ENCODE measurements around the gene AURKA. TPM values are rescaled to one million over a fixed set of nuclear protein-coding genes. Genes with fewer than 3 reads are reported as not detected.
"Not testable (repeated sequence)": the region's sequence is repeated elsewhere in the genome, so short reads cannot be mapped to it uniquely, and the experiment has no call there.

Gene AURKA
- total RNA-seq, 1 donor from 2014 or later, result 6.5 TPM

GRCh38 chr20:56392881-56393482 lies 967 bp upstream of the AURKA start:
- DNase-seq (ENCODE audit: low spot score in 2 of 2) (no peak), FAIRE-seq (no peak)

GRCh38 chr20:56391596-56392131 lies 351 bp downstream of the AURKA start:
- FAIRE-seq (no peak), DNase-seq (ENCODE audit: low spot score in 2 of 2) (no peak)

GRCh38 chr20:56391037-56391436 lies 978 bp downstream of the AURKA start:
- no peak for DNase-seq (ENCODE audit: low spot score in 2 of 2)
- no peak for FAIRE-seq

- not testable (repeated sequence) for FAIRE-seq; DNase-seq (ENCODE audit: low spot score in 2 of 2)
These were observed 1.6 kb downstream of the AURKA start for GRCh38 chr20:56390396-56390795.

GRCh38 chr20:56389807-56390206 lies 2.2 kb downstream of the AURKA start:
- no peak for DNase-seq (ENCODE audit: low spot score in 2 of 2)
- FAIRE-seq, result no peak

- DNase-seq (ENCODE audit: low spot score in 2 of 2) (no peak), FAIRE-seq (no peak)
These were observed 3.1 kb downstream of the AURKA start for GRCh38 chr20:56388882-56389281.

- no peak for DNase-seq (ENCODE audit: low spot score in 2 of 2)
- FAIRE-seq, result no peak
These were observed 5.8 kb downstream of the AURKA start for GRCh38 chr20:56386219-56386618.

DNA sequence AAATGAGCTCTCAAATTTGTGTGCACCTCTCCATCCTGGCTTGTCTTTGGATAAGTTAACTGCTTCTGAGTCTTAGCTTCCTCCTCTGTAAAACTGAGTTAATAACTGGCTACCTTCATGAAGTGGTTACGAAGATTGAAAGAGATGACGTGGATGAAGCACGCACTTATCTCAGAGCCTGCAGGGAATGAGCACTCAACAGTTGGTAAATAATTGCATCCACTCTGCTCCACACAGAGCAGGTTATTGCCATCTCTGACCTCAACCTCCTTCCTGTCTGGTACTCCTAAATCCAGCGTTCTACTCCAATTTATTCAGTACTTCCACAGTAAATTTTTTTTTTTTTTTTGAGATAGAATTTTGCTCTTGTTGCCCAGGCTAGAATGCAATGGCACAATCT lies 6.9 kb downstream of the AURKA start:
- FAIRE-seq (no peak), DNase-seq (ENCODE audit: low spot score in 2 of 2) (no peak)

DNA sequence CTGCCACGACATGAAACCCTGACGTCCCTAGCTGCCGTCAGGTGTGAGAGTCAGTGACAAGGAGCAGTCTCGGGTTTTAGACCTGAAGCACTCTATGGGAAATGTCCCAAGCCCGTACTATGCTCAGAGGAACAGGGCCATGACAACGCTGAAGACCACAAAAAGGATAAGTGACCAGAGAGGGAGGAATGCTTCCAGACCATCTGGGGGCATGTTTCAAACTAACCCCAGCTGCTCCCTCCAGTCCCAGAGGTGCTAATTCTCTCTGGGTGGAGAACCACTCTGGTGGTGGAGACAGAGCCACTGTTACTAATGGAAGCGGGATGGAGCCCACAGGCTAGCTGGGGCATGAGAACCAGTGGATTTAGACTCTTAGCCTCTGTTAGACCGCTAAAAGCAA lies 8.7 kb downstream of the AURKA start:
- DNase-seq (ENCODE audit: low spot score in 2 of 2) (no peak), FAIRE-seq (no peak)

DNA sequence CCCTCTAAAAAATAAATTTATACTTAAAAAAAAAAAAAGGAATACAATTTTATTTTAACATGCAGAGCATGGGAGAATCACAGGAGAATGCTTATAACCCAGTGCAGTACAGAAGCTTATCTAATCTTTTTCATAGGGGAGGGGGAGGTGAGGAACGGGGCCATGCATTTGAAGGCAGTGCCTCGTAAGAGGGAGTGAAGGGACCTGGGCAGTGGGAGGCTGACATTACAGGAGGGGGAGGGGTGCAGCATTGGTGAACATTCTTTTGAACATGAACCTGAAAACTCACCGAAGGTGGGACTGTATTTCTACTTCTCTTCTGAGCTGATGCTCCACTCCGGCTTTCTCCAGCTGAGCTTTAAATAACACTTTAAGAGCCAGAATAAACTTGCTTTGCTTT lies 9.3 kb downstream of the AURKA start:
- DNase-seq (ENCODE audit: low spot score in 2 of 2), result no peak
- no peak for FAIRE-seq

- no peak for FAIRE-seq
- no peak for DNase-seq (ENCODE audit: low spot score in 2 of 2)
These were observed 10.5 kb downstream of the AURKA start for GRCh38 chr20:56381501-56381900.

DNA sequence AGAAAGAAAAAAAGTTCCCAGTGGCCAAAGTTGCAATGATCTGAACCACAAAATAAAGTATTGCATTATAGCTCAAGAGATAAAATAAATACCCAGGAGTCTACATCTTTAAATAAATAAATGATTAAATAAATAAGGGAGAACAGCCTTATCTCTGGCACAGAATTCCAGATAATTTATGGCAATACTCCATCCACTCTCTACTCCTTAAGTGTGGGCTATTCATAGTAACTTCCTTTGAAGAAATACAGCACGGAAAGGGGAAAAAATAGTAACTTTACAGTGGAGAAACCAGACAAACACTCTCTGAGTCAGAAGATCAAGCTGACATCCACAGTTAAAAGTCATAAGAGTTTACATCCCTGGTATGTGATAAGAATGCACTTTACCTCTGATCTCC lies 11.6 kb downstream of the AURKA start:
- DNase-seq (ENCODE audit: low spot score in 2 of 2) (no peak), FAIRE-seq (no peak)

DNA sequence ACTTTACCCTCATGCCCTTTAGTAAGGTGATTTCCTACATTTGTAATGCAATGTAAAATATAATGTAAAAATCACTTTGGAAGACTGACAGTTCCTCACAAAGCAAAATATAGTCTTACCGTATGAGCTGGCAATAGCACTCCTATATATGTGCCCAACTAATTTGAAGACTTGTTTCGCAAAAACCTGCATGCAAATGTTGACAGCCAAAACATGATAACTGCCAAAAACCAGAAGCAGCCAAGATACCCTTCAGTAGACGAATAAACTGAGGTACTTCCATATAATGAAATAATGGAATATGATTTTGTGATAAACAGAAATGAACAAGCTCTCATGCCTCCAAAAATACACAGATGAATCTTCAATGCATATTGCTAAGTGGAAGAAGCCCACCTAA lies 13.6 kb downstream of the AURKA start:
- no peak for DNase-seq (ENCODE audit: low spot score in 2 of 2)
- no peak for FAIRE-seq

- DNase-seq (ENCODE audit: low spot score in 2 of 2) (no peak), FAIRE-seq (no peak)
These were observed 15.7 kb downstream of the AURKA start for GRCh38 chr20:56376331-56376730.

- no peak for FAIRE-seq
These were observed 18.1 kb downstream of the AURKA start for GRCh38 chr20:56373942-56374341.

DNA sequence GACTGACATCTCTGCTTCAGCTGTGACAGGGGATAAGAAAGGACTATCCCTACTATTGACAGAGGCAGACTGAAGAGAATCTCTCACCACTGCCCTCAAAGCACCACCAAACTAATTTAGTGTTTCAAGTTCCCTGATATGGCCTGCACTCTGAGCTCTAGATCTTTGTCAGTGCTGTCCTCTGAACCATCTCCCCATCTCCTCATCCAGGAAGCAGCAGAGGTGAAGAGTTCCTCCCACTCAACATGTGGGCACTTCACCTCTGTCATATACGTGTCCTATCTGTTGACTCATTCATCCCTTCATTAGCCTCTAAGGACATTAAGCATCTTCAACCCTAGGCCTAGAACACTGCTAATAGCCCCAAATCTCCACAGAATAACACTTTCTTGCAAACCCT lies 19.2 kb downstream of the AURKA start:
- DNase-seq (ENCODE audit: low spot score in 2 of 2) (no peak), FAIRE-seq (no peak)

More at GRCh38 chr20:56373942-56374341, 18.1 kb downstream of the AURKA start:
- DNase-seq (ENCODE audit: low spot score in 2 of 2), result no peak

GRCh38 chr20:56371977-56372376 lies 20.0 kb downstream of the AURKA start:
- DNase-seq (ENCODE audit: low spot score in 2 of 2) (no peak), FAIRE-seq (no peak)

DNA sequence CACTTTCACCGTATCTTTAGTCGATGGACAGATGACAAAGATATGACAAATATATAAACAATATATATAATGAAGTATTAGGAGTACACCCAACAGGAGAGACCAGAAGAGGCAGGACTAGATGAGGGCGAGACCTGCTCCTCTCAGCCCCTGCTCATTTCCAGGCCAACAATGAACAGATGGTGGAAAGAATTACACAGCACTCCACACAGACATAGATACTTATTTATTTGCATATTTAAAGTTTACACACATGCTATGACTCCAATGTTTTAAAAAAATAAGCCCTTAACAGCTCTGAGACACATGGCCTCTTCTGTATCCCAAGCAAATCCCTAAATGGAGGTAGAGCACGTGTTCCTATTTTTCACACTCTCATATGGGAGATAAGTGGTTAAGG lies 22.8 kb downstream of the AURKA start:
- no peak for DNase-seq (ENCODE audit: low spot score in 2 of 2)
- FAIRE-seq, result no peak

GRCh38 chr20:56368351-56369134 lies 23.5 kb downstream of the AURKA start:
- FAIRE-seq (no peak), DNase-seq (ENCODE audit: low spot score in 2 of 2) (peak in 1 of 2 donors; percentile 34)

DNA sequence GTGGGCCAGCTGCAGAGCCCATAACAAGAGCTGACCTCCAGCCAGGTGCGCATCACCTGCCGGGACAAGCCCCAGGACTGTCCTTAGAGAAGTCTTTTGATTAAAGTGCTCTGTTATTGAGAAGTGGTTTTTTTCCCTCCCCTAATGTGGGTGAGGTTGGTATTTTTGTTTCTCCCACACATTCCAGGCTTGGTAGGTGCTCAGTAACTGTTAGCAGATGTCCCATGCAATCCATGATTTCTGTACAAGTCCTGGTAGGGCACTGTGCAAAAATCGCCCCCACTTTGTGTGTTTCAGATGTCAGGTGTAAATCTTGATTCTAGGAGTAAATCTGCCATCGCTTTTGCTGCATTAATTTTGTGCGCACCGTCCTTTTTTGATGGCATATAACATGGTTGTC lies 28.5 kb downstream of the AURKA start:
- no peak for FAIRE-seq
- DNase-seq (ENCODE audit: low spot score in 2 of 2), result no peak

DNA sequence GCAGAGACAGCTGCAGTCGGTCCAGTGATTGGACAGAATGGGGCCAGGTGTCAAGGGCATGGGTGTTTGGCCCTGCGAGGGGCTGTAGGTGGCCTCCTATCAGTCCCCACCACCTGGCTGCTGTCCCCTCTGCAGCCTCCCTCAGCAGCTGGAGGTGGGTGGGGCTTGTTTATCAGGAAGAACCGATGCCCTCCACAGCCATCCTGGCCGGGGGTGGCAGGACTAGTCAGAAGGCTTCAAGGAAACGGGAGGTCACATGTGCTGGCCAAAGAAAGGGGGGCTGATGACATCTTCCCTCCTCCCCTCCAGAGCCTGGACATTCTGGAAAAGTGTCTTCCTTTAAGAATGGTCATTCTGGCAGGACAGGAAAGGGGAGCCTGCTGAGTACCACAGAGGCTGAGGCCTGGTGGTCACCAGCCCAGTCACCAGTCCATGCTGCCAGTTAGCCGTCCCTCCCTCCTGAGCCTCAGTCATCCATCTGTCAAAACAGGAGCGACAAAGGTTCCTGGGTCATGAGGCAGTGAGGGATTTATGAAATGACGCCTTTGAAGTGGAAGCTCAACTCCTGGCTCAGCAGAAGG lies 29.1 kb downstream of the AURKA start:
- no peak for FAIRE-seq
- DNase-seq (ENCODE audit: low spot score in 2 of 2), result no peak

DNA sequence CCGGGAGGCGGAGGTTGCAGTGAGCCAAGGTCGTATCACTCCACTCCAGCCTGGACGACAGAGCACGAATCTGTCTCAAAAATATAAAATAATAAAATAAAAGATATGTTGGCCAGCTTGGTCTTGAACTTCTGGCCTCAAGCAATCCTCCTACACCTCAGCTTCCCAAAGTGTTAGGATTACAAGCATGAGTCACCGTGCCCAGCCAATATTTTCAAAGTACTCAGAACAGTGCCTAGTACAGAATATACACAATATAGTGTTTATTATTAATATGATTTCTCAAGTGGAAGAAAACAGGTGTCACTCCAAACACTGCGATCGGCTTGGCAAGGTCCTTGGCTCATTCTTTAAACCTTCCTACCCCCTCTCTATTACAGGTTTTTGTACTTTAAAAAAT lies 30.1 kb downstream of the AURKA start:
- no peak for FAIRE-seq
- no peak for DNase-seq (ENCODE audit: low spot score in 2 of 2)

Measured in frontal cortex (tissue), 4 donors.